ENCODE data around the gene RPS6KA3.

RPS6KA3 gene

GRCh38 chrX:20151689-20152088, 115.0 kb downstream of the RPS6KA3 start:
- TF ChIP-seq CTCF (IDR thresholded peaks at IDR 0.05; ENCODE audit: borderline replicate concordance, extremely low read depth, low read length, poor library complexity, severe bottlenecking): no peak
- no peak for TF ChIP-seq EZH2 (IDR thresholded peaks at IDR 0.05; ENCODE audit: borderline replicate concordance, low read depth, low read length, severe bottlenecking)

GRCh38 chrX:20149326-20149725, 117.4 kb downstream of the RPS6KA3 start:
- H3K4me2 ChIP-seq (ENCODE audit: insufficient read depth, low read length): no peak overlapping the region
- no peak for ATAC-seq (ENCODE audit: insufficient read depth, low read depth)
- peaks cover 22% of the 10 kb centered on the region for H3K36me3 ChIP-seq (ENCODE audit: insufficient read depth, low read length)
- H4K20me1 ChIP-seq (ENCODE audit: insufficient read depth, low read length): no peaks in the 10 kb centered on the region
- H3K79me2 ChIP-seq (ENCODE audit: insufficient read depth, low read length): no peaks in the 10 kb centered on the region
- H3K4me3 ChIP-seq (ENCODE audit: low read depth in 1 of 2, low read length in 2 of 2): no peak overlapping the region
- H3K27ac ChIP-seq (ENCODE audit: low read length): no peak overlapping the region
- H3K27me3 ChIP-seq (ENCODE audit: insufficient read depth, low read length, poor library complexity): no peaks in the 10 kb centered on the region
- no peak overlapping the region for H3K9ac ChIP-seq (ENCODE audit: low read depth, low read length)
- no peak for DNase-seq
- no peak overlapping the region for H2AFZ ChIP-seq (ENCODE audit: low read depth, low read length)
- H3K9me3 ChIP-seq (ENCODE audit: insufficient read depth, low read length, severe bottlenecking): no peaks in the 10 kb centered on the region
- H3K4me1 ChIP-seq (ENCODE audit: insufficient read depth, low read length): no peaks in the 10 kb centered on the region
- TF ChIP-seq CTCF (IDR thresholded peaks at IDR 0.05; ENCODE audit: borderline replicate concordance, extremely low read depth, low read length, poor library complexity, severe bottlenecking): no peak
- no peak for TF ChIP-seq EZH2 (IDR thresholded peaks at IDR 0.05; ENCODE audit: borderline replicate concordance, low read depth, low read length, severe bottlenecking)

More at GRCh38 chrX:20151689-20152088, 115.0 kb downstream of the RPS6KA3 start:
- Histone ChIP-seq H3K79me2 (ENCODE audit: insufficient read depth, low read length) (no peaks in the 10 kb centered on the region), H3K36me3 (ENCODE audit: insufficient read depth, low read length) (peaks cover 45% of the 10 kb centered on the region), H3K27ac (ENCODE audit: low read length) (no peak overlapping the region), H3K4me1 (ENCODE audit: insufficient read depth, low read length) (no peaks in the 10 kb centered on the region), H3K4me3 (ENCODE audit: low read depth in 1 of 2, low read length in 2 of 2) (no peak overlapping the region), H3K4me2 (ENCODE audit: insufficient read depth, low read length) (no peak overlapping the region), H3K9ac (ENCODE audit: low read depth, low read length) (no peak overlapping the region), H3K27me3 (ENCODE audit: insufficient read depth, low read length, poor library complexity) (no peaks in the 10 kb centered on the region), H4K20me1 (ENCODE audit: insufficient read depth, low read length) (no peaks in the 10 kb centered on the region), H2AFZ (ENCODE audit: low read depth, low read length) (no peak overlapping the region), H3K9me3 (ENCODE audit: insufficient read depth, low read length, severe bottlenecking) (no peaks in the 10 kb centered on the region)
- ATAC-seq (ENCODE audit: insufficient read depth, low read depth): no peak
- no peak for DNase-seq

GRCh38 chrX:20147561-20147960, 119.1 kb downstream of the RPS6KA3 start:
- H2AFZ ChIP-seq (ENCODE audit: low read depth, low read length): no peak overlapping the region
- TF ChIP-seq EZH2 (IDR thresholded peaks at IDR 0.05; ENCODE audit: borderline replicate concordance, low read depth, low read length, severe bottlenecking): no peak
- TF ChIP-seq CTCF (IDR thresholded peaks at IDR 0.05; ENCODE audit: borderline replicate concordance, extremely low read depth, low read length, poor library complexity, severe bottlenecking): no peak
- no peak overlapping the region for H3K9ac ChIP-seq (ENCODE audit: low read depth, low read length)
- H4K20me1 ChIP-seq (ENCODE audit: insufficient read depth, low read length): no peaks in the 10 kb centered on the region
- no peak overlapping the region for H3K4me2 ChIP-seq (ENCODE audit: insufficient read depth, low read length)
- H3K27me3 ChIP-seq (ENCODE audit: insufficient read depth, low read length, poor library complexity): no peaks in the 10 kb centered on the region
- H3K4me1 ChIP-seq (ENCODE audit: insufficient read depth, low read length): peaks cover 7% of the 10 kb centered on the region
- no peaks in the 10 kb centered on the region for H3K79me2 ChIP-seq (ENCODE audit: insufficient read depth, low read length)
- peaks cover 12% of the 10 kb centered on the region for H3K36me3 ChIP-seq (ENCODE audit: insufficient read depth, low read length)
- no peaks in the 10 kb centered on the region for H3K9me3 ChIP-seq (ENCODE audit: insufficient read depth, low read length, severe bottlenecking)
- ATAC-seq (ENCODE audit: insufficient read depth, low read depth) (no peak), DNase-seq (no peak)
- no peak overlapping the region for H3K4me3 ChIP-seq (ENCODE audit: low read depth in 1 of 2, low read length in 2 of 2)
- H3K27ac ChIP-seq (ENCODE audit: low read length): no peak overlapping the region

- no peak for DNase-seq
- Histone ChIP-seq H3K4me2 (ENCODE audit: insufficient read depth, low read length) (no peak overlapping the region), H3K27ac (ENCODE audit: low read length) (no peak overlapping the region), H2AFZ (ENCODE audit: low read depth, low read length) (no peak overlapping the region), H4K20me1 (ENCODE audit: insufficient read depth, low read length) (peaks cover 8% of the 10 kb centered on the region; the same call in 1 of the 2 replicates), H3K27me3 (ENCODE audit: insufficient read depth, low read length, poor library complexity) (no peaks in the 10 kb centered on the region), H3K79me2 (ENCODE audit: insufficient read depth, low read length) (peaks cover 21% of the 10 kb centered on the region), H3K9me3 (ENCODE audit: insufficient read depth, low read length, severe bottlenecking) (no peaks in the 10 kb centered on the region), H3K36me3 (ENCODE audit: insufficient read depth, low read length) (peaks cover 6% of the 10 kb centered on the region), H3K4me3 (ENCODE audit: low read depth in 1 of 2, low read length in 2 of 2) (no peak overlapping the region), H3K9ac (ENCODE audit: low read depth, low read length) (no peak overlapping the region), H3K4me1 (ENCODE audit: insufficient read depth, low read length) (peaks cover 22% of the 10 kb centered on the region)
- ATAC-seq (ENCODE audit: insufficient read depth, low read depth): no peak
- TF ChIP-seq EZH2 (IDR thresholded peaks at IDR 0.05; ENCODE audit: borderline replicate concordance, low read depth, low read length, severe bottlenecking) (no peak), CTCF (IDR thresholded peaks at IDR 0.05; ENCODE audit: borderline replicate concordance, extremely low read depth, low read length, poor library complexity, severe bottlenecking) (no peak)
Observed at GRCh38 chrX:20144491-20144890, 122.2 kb downstream of the RPS6KA3 start.
